ENCODE measurements around the gene WDR11.

DNA sequence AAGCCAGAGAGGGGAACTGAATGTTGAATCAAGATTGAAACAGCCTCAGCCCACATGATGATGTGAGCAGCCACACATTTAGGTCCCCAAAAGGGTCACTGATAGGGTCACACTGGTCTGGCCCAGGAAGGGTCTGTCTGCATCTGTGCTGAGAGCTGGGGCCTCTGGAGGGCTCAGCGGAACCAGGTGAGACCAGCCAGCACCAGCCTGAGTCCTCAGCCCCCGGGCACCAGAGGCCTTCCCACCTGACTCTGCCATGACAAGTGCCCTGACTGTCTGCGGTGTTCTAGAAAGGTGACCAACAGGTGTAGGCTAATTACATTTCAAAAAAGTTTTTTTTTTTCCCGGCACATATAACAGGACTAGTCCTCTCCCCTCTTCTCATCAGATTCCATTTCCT is 76.2 kb downstream of the WDR11 start:
- TF ChIP-seq, protein P1, sequence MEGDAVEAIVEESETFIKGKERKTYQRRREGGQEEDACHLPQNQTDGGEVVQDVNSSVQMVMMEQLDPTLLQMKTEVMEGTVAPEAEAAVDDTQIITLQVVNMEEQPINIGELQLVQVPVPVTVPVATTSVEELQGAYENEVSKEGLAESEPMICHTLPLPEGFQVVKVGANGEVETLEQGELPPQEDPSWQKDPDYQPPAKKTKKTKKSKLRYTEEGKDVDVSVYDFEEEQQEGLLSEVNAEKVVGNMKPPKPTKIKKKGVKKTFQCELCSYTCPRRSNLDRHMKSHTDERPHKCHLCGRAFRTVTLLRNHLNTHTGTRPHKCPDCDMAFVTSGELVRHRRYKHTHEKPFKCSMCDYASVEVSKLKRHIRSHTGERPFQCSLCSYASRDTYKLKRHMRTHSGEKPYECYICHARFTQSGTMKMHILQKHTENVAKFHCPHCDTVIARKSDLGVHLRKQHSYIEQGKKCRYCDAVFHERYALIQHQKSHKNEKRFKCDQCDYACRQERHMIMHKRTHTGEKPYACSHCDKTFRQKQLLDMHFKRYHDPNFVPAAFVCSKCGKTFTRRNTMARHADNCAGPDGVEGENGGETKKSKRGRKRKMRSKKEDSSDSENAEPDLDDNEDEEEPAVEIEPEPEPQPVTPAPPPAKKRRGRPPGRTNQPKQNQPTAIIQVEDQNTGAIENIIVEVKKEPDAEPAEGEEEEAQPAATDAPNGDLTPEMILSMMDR (IDR thresholded peaks at IDR 0.05) = no peak
- no peak for TF ChIP-seq POLR2AphosphoS5 (IDR thresholded peaks at IDR 0.05)
- no peak for TF ChIP-seq POLR2A (IDR thresholded peaks at IDR 0.05; ENCODE audit: low read depth)

Data from esophagus muscularis mucosa (tissue), 3 donors.